ENCODE data around the gene TAF1B. TPM values are rescaled to one million over a fixed set of nuclear protein-coding genes. Genes with fewer than 3 reads are reported as not detected.

The TAF1B gene
- total RNA-seq, 1 donor from 2014 or later, result 28.2 TPM

DNA sequence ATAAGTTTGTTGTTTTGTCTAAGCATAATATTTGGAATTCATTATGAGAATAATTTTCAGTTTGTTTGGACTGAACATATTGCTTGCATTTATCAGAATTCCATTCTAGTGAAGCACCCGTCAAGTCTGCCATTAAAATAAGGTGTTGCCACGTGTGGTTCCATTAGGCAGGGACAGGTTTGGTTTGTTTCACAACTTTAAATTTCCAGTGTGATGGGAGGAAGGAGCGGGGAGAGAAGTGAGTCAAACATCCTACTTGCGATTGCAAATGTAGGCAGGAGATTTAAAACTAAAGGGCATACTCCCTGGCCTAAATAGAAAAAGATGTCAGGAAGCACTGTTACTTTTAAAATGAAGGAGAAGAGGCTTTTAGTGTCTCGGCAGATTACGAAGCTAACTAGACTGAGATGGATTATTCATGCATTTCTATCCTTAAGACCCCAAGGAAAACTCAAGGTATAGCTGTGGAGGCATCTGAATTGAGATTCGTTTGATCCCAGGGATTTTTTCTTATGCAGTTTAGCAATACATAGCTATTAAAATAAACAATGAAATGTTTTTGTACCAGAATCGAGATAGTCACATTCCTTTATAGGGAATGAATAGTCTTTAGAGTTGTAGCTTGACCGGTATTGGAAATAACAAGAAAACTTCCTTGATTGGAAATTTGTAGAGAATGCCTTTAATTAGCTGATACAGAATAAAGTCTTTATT lies 128.0 kb downstream of the TAF1B start:
- Mint-ChIP-seq H3K27ac (peak overlapping the region; percentile 4), H3K4me1 (peaks cover 78% of the 10 kb centered on the region), H3K27me3 (ENCODE audit: low read depth) (no peaks in the 10 kb centered on the region), H3K36me3 (peaks cover 4% of the 10 kb centered on the region), H3K9me3 (no peaks in the 10 kb centered on the region), H3K4me3 (no peak overlapping the region)
- TF ChIP-seq, protein P1, sequence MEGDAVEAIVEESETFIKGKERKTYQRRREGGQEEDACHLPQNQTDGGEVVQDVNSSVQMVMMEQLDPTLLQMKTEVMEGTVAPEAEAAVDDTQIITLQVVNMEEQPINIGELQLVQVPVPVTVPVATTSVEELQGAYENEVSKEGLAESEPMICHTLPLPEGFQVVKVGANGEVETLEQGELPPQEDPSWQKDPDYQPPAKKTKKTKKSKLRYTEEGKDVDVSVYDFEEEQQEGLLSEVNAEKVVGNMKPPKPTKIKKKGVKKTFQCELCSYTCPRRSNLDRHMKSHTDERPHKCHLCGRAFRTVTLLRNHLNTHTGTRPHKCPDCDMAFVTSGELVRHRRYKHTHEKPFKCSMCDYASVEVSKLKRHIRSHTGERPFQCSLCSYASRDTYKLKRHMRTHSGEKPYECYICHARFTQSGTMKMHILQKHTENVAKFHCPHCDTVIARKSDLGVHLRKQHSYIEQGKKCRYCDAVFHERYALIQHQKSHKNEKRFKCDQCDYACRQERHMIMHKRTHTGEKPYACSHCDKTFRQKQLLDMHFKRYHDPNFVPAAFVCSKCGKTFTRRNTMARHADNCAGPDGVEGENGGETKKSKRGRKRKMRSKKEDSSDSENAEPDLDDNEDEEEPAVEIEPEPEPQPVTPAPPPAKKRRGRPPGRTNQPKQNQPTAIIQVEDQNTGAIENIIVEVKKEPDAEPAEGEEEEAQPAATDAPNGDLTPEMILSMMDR (IDR thresholded peaks at IDR 0.05; ENCODE audit: unreplicated experiment), result no peak
- no peak for DNase-seq (ENCODE audit: low spot score in 2 of 2, unreplicated experiment in 2 of 2)

GRCh38 chr2:9971890-9972289 lies 128.6 kb downstream of the TAF1B start:
- H3K27ac Mint-ChIP-seq, result no peak overlapping the region
- DNase-seq (ENCODE audit: low spot score in 2 of 2, unreplicated experiment in 2 of 2), result no peak
- TF ChIP-seq, protein P1 (IDR thresholded peaks at IDR 0.05; ENCODE audit: unreplicated experiment), result no peak
- H3K36me3 Mint-ChIP-seq, result peaks cover 10% of the 10 kb centered on the region
- no peaks in the 10 kb centered on the region for H3K9me3 Mint-ChIP-seq
- peaks cover 77% of the 10 kb centered on the region for H3K4me1 Mint-ChIP-seq
- H3K27me3 Mint-ChIP-seq (ENCODE audit: low read depth), result no peaks in the 10 kb centered on the region
- H3K4me3 Mint-ChIP-seq, result no peak overlapping the region

DNA sequence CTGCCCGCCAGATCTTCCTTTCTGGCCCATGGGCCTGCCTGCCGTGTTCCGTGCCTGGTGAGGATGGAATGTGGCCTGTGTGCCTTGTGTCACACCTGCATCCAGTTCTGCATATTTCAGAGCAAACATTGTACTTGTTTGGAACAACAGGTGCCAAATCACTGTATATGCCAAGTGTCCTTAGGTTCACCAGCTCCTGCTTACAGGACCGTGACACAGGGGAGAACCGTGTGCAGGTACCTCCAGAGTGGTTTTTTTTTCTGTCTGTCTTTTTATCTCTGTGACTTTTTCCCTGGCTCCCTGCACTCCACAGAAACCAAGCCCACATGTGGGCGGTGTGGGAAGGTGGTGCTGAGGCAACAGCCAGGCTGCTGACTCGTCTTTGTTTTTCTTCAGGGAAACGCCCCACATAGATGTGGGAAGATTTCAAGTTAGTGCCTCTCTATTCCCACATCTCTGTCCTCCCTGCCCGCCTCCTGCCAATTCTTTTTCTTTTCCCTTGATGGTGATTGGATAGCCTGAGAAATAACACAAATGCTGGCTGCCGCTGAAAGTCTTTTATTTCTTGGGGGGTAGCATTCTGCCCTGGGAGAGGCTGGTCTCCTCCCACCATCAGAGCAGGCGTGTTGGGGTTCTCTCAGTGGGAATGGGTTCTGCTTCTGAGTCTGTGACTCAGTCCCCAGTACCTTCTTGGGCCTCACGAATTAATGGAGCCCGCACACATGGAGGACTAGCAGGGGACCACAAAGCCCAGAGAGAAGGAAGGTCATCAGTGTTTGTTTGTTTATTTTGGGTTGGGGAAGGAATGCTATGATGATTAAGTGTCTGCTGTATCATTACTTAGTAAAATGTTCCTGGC lies 129.6 kb downstream of the TAF1B start:
- Mint-ChIP-seq H3K27ac (peak overlapping the region; percentile 4), H3K4me3 (no peak overlapping the region), H3K36me3 (peaks cover 12% of the 10 kb centered on the region), H3K27me3 (ENCODE audit: low read depth) (no peaks in the 10 kb centered on the region), H3K4me1 (peaks cover 67% of the 10 kb centered on the region), H3K9me3 (no peaks in the 10 kb centered on the region)
- TF ChIP-seq, protein P1 (IDR thresholded peaks at IDR 0.05; ENCODE audit: unreplicated experiment), result no peak
- no peak for DNase-seq (ENCODE audit: low spot score in 2 of 2, unreplicated experiment in 2 of 2)

GRCh38 chr2:9973690-9974089 lies 130.4 kb downstream of the TAF1B start:
- H3K9me3 Mint-ChIP-seq, result no peaks in the 10 kb centered on the region
- H3K27me3 Mint-ChIP-seq (ENCODE audit: low read depth), result no peaks in the 10 kb centered on the region
- H3K4me1 Mint-ChIP-seq, result peaks cover 59% of the 10 kb centered on the region
- TF ChIP-seq, protein P1 (IDR thresholded peaks at IDR 0.05; ENCODE audit: unreplicated experiment), result no peak
- H3K27ac Mint-ChIP-seq, result no peak overlapping the region
- peaks cover 17% of the 10 kb centered on the region for H3K36me3 Mint-ChIP-seq
- no peak for DNase-seq (ENCODE audit: low spot score in 2 of 2, unreplicated experiment in 2 of 2)
- no peak overlapping the region for H3K4me3 Mint-ChIP-seq

DNA sequence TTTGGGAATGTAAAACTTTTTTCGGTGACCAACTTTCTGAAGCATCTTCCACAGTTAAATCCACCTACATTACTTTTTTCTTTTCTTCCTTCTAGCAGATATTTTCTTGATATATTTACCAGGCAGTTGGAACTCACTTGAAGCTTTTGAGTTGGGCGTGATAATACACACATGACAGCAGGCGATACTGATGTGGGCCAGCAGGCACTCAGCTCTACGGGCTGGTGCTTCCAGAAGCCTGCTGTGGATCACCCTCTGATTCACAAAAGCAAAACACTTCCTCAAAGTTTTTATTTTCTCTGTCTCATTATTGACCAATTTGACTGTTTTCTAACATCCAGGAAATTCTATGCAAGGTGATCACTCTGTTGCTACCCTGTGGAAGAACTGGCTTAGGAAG lies 131.1 kb downstream of the TAF1B start:
- DNase-seq (ENCODE audit: low spot score in 2 of 2, unreplicated experiment in 2 of 2), result no peak
- Mint-ChIP-seq H3K9me3 (no peaks in the 10 kb centered on the region), H3K27ac (no peak overlapping the region), H3K27me3 (ENCODE audit: low read depth) (no peaks in the 10 kb centered on the region), H3K4me3 (no peak overlapping the region), H3K4me1 (peaks cover 52% of the 10 kb centered on the region), H3K36me3 (peaks cover 17% of the 10 kb centered on the region)
- TF ChIP-seq, protein P1 (IDR thresholded peaks at IDR 0.05; ENCODE audit: unreplicated experiment), result no peak

Measured in mesothelial cell of epicardium (in vitro differentiated cells).